ENCODE measurements around the gene PRKN.

PRKN gene

GRCh38 chr6:161973064-161973463 lies 754.5 kb downstream of the PRKN start:
- DNase-seq, result no peak

- no peak for DNase-seq
Observed at GRCh38 chr6:161971043-161971442, 756.5 kb downstream of the PRKN start.

- DNase-seq, result no peak
Observed at GRCh38 chr6:161963634-161964234, 763.8 kb downstream of the PRKN start.

- DNase-seq, result no peak
Observed at GRCh38 chr6:161963181-161963580, 764.4 kb downstream of the PRKN start.

GRCh38 chr6:161961796-161962195 lies 765.8 kb downstream of the PRKN start:
- DNase-seq, result no peak

- DNase-seq, result no peak
Observed at GRCh38 chr6:161961046-161961445, 766.5 kb downstream of the PRKN start.

- no peak for DNase-seq
Observed at GRCh38 chr6:161959072-161959471, 768.5 kb downstream of the PRKN start.

- no peak for DNase-seq
Observed at GRCh38 chr6:161956082-161956481, 771.5 kb downstream of the PRKN start.

- no peak for DNase-seq
Observed at GRCh38 chr6:161954699-161955276, 772.8 kb downstream of the PRKN start.

- no peak for DNase-seq
Observed at GRCh38 chr6:161954077-161954476, 773.5 kb downstream of the PRKN start.

- DNase-seq, result no peak
Observed at GRCh38 chr6:161951126-161951525, 776.4 kb downstream of the PRKN start.

- DNase-seq, result no peak
Observed at GRCh38 chr6:161949531-161949930, 778.0 kb downstream of the PRKN start.

GRCh38 chr6:161948462-161948861 lies 779.1 kb downstream of the PRKN start:
- DNase-seq, result no peak

GRCh38 chr6:161947371-161947770 lies 780.2 kb downstream of the PRKN start:
- DNase-seq, result no peak

- DNase-seq, result no peak
Observed at GRCh38 chr6:161946461-161946860, 781.1 kb downstream of the PRKN start.

- no peak for DNase-seq
Observed at GRCh38 chr6:161943561-161943960, 784.0 kb downstream of the PRKN start.

GRCh38 chr6:161941565-161941964 lies 786.0 kb downstream of the PRKN start:
- no peak for DNase-seq

- no peak for DNase-seq
Observed at GRCh38 chr6:161940519-161940918, 787.0 kb downstream of the PRKN start.

- DNase-seq, result no peak
Observed at GRCh38 chr6:161926324-161926723, 801.2 kb downstream of the PRKN start.

GRCh38 chr6:161924516-161925116 lies 803.0 kb downstream of the PRKN start:
- no peak for DNase-seq

- DNase-seq, result peak in 9 of 56 donors; percentile 2 to 29 (median 10)
Observed at GRCh38 chr6:161922631-161923119, 804.9 kb downstream of the PRKN start.

GRCh38 chr6:161921602-161922395 lies 805.8 kb downstream of the PRKN start:
- no peak for DNase-seq
